Adipocyte (in vitro differentiated cells): ENCODE measurements around the gene SLC7A5.
"Not testable (repeated sequence)": the region's sequence is repeated elsewhere in the genome, so short reads cannot be mapped to it uniquely, and the experiment has no call there.

Source experiments
- DNase-seq: peaks from one replicate; pipeline ENCODE4 v3.0.0-alpha.2; 2015; ENCODE audit warnings: low read depth
- H3K27me3 ChIP-seq: replicated peaks from 2 replicates; pipeline ENCODE4 v1.7.0; 2013; ENCODE audit warnings: mild to moderate bottlenecking, low read length, moderate library complexity; ENCODE audit not compliant: control insufficient read depth, insufficient read depth
- H3K36me3 ChIP-seq: 2 replicates; pipeline ENCODE4 v1.7.0; 2013; ENCODE audit warnings: low read length, mild to moderate bottlenecking, moderate library complexity; ENCODE audit not compliant: control insufficient read depth, insufficient read depth, severe bottlenecking
- H3K4me1 ChIP-seq: 2 replicates; pipeline ENCODE4 v1.7.0; 2013; ENCODE audit warnings: mild to moderate bottlenecking, low read length, moderate library complexity; ENCODE audit not compliant: control insufficient read depth, insufficient read depth
- H3K4me3 ChIP-seq: 2 replicates; pipeline ENCODE4 v1.7.0; 2013; ENCODE audit warnings: mild to moderate bottlenecking, low read length, moderate library complexity
- H3K9ac ChIP-seq: 2 replicates; pipeline ENCODE4 v1.7.0; 2013; ENCODE audit warnings: mild to moderate bottlenecking, low read length, moderate library complexity
- H3K9me3 ChIP-seq: 2 replicates; pipeline ENCODE4 v1.7.0; 2013; ENCODE audit warnings: mild to moderate bottlenecking, low read length, moderate library complexity; ENCODE audit not compliant: control insufficient read depth

The SLC7A5 gene

DNA sequence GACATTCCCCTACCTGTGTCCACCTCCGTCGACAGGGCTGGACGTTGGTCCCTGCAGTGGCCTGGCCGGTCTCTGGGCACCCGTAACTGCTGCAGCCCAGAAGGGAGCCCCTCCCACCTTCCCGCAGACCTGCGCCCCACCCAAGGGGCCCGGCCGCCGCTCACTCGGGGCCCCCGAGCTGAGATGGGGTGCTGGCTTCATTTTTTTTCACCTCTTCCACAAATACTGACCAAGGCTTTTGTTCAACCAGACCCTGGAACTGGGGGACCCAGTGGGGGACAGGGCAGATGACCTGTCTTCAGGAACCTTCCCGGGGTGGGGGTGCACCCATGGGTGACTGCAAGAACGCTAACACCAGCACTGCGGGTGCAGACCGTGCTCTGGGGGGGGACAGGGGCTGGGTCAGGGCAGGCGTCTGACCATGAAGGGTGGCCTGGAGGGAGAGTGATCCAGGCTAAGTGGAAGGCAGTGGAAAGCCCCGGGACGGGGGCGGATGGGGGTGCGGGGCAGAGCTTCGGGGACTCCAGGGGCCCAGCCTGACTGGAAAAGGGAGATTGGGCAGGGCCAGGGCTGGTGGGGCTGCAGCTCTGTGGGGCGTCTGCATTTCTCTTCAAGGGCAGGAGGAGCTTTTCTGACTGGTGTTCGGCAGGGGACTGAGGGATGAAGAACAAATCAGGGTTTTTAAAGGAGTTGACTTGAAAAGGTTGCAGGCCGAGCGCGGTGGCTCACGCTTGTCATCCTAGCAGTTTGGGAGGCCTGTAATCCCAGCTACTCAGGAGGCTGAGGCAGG is 42.3 kb downstream of the SLC7A5 start:
- Histone ChIP-seq H3K9ac (no peak overlapping the region), H3K4me3 (no peak overlapping the region), H3K36me3 (peaks cover 10% of the 10 kb centered on the region), H3K4me1 (no peaks in the 10 kb centered on the region), H3K9me3 (no peaks in the 10 kb centered on the region), H3K27me3 (peaks cover 17% of the 10 kb centered on the region)
- DNase-seq, result no peak

DNA sequence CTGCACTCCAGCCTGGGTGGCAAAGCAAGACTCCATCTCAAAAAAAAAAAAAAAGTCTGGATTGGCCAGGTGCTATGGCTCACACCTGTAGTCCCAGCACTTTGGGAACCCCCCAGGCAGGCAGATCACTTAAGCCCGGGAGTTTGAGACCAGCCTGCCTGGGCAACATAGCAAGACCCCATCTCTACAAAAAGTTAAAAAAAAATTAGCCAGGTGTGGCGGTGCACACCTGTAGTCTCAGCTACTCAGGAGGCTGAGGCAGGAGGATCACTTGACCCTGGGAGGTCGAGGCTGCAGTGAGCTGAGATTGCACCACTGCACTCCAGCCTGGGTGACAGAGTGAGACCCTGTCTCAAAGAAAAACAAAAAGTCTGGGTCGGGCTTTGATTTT is 42.9 kb downstream of the SLC7A5 start:
- H3K4me1 ChIP-seq, H3K9ac ChIP-seq, DNase-seq, H3K4me3 ChIP-seq, H3K9me3 ChIP-seq, H3K36me3 ChIP-seq: not testable (repeated sequence)
- H3K27me3 ChIP-seq, result peaks cover 19% of the 10 kb centered on the region

DNA sequence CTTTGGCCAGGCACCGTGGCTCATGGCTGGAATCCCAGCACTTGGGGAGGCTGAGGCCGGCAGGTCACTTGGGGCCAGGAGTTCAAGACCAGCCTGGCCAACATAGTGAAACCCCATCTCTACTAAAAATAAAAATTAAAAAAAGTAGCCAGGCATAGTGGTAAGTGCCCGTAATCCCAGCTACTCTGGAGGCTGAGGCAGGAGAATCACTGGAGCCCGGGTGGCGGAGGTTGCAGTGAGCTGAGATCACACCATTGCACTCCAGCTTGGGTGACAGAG is 43.5 kb downstream of the SLC7A5 start:
- not testable (repeated sequence) for H3K9ac ChIP-seq, DNase-seq, H3K4me3 ChIP-seq, H3K36me3 ChIP-seq, H3K9me3 ChIP-seq, H3K4me1 ChIP-seq
- H3K27me3 ChIP-seq, result peaks cover 19% of the 10 kb centered on the region

DNA sequence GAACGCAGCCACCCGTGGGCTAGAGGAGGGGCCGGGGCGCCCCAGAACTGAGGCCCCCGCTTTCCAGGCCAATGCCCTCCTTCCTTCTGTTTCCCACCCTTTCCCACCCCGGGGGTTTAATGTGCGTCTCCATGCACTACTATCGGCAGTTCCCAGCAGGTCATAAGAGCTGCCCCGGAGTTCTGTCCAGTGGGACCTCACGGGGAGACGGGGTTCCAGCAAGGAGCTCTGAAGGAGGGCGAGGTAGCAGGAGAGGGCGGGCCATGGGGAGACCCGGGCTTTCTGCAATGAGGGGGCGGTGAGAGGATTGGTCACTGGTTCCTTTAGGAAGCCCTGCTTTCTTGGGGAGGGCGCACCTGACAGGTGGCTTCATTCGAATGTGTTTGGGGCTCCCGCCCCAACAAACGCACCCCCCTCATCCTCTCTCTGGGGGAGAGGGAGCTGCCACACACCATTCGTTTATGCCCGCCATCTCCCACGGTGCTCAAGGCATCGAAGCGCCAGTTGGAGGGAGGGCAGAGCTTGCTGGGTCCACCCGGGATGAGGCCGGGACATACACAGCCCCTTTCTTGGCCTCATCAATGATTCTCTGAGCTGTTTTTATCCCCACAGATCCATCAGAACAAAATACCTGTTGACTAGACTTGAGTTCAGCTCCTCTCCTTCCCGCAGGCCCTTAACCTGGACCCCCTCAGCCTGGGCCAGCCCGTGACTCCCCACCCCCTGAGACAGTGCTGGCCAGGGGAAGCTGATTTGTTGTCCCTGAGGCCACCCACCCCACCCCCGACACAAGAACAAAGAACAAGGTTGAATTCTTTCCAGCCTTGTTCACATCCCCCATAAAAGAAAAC is 44.1 kb downstream of the SLC7A5 start:
- H3K4me1 ChIP-seq, result no peaks in the 10 kb centered on the region
- peaks cover 3% of the 10 kb centered on the region for H3K36me3 ChIP-seq
- DNase-seq, result no peak
- no peak overlapping the region for H3K4me3 ChIP-seq
- H3K9ac ChIP-seq, result no peak overlapping the region
- no peaks in the 10 kb centered on the region for H3K9me3 ChIP-seq
- H3K27me3 ChIP-seq, result peaks cover 20% of the 10 kb centered on the region

DNA sequence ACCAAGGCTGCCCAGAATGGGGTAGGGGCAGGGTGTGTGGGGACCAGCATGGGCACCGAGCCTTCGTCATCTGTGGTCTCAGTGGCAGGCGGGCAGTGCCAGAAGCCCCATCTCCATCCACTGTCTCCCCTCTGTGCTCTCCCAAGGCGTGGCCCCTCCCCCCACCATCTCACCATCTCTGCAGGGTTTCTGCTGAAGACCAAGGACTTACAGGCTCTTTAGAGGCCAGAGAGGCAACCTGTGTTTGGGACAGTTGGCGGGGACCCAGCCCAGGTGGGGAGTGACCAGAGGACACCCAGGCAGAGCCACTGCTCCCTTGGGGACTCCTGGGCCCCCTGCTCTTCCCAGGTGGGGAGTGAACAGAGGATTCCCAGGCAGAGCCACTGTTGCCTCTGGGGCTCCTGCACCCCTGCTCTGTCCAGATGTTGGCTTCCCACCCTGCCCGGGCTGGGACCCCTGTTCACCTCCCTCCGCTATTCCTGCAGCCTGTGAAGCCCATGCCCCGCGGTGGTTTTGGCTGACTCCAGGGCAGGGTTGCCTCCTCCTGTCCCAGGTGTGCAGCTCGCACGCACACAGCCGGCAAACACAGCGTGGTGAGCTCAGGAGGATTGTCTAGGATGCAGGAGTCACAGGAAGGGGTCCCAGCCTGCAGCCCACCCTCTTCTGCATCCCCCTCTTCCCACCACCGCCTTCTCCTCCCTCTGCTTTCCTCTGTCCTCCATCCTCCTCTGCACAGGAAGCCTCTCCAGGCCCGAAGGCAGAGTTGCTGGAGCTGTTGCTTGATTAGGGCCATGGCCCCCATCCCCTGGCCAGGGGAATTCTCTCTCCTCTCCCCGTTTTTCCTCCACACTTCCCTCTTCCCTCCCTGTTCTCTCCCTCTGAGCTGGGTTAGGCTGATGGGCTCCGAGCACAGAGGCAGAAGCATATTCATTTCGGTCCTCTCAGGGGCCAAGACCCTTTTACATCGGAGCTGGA is 45.0 kb downstream of the SLC7A5 start:
- H3K4me1 ChIP-seq, result no peaks in the 10 kb centered on the region
- H3K9ac ChIP-seq, result no peak overlapping the region
- DNase-seq, result no peak

DNA sequence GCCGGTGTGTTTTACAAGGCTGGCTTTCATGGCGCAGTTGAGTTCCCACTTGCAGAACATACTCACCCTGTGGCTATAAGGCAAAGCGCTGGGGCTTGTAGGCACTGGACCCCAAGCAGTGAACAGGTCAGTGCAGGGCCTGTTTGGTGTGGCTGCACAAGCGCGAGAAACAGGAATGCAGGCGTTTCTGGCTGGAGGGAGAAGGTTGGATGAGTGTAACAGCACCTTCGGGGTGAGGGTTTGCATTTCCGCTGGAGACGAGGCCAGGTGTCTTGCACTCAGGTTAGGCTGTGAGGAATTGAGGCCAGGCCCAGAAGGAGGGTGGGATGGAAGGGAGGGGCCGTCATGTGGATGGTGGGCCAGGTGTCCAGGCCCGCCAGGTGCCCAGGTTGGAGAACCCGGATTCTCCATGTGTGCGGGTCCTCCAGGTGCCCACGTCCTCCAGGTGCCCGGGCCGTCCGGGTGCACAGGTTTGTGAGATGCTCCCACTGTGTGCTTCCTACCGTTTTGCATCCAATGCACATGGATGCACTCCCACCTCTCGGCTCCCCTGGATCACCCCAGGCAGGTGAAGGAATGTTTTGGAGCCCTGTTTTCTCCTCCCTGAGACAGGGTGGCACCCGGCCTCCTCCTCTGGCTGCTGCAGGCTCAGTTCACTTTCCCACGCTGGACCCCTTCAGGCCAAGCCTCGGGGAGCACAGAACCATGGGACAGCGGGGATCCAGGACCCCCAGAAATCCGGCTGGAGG is 46.0 kb downstream of the SLC7A5 start:
- H3K27me3 ChIP-seq, result peaks cover 26% of the 10 kb centered on the region
- no peak for DNase-seq
- H3K9me3 ChIP-seq, result peaks cover 9% of the 10 kb centered on the region
- H3K9ac ChIP-seq, result no peak overlapping the region
- no peak overlapping the region for H3K4me3 ChIP-seq
- no peaks in the 10 kb centered on the region for H3K4me1 ChIP-seq
- H3K36me3 ChIP-seq, result no peaks in the 10 kb centered on the region

More for the DNA sequence above, 45.0 kb downstream of the SLC7A5 start:
- no peaks in the 10 kb centered on the region for H3K36me3 ChIP-seq
- H3K4me3 ChIP-seq, result no peak overlapping the region
- no peaks in the 10 kb centered on the region for H3K9me3 ChIP-seq
- H3K27me3 ChIP-seq, result peaks cover 25% of the 10 kb centered on the region

DNA sequence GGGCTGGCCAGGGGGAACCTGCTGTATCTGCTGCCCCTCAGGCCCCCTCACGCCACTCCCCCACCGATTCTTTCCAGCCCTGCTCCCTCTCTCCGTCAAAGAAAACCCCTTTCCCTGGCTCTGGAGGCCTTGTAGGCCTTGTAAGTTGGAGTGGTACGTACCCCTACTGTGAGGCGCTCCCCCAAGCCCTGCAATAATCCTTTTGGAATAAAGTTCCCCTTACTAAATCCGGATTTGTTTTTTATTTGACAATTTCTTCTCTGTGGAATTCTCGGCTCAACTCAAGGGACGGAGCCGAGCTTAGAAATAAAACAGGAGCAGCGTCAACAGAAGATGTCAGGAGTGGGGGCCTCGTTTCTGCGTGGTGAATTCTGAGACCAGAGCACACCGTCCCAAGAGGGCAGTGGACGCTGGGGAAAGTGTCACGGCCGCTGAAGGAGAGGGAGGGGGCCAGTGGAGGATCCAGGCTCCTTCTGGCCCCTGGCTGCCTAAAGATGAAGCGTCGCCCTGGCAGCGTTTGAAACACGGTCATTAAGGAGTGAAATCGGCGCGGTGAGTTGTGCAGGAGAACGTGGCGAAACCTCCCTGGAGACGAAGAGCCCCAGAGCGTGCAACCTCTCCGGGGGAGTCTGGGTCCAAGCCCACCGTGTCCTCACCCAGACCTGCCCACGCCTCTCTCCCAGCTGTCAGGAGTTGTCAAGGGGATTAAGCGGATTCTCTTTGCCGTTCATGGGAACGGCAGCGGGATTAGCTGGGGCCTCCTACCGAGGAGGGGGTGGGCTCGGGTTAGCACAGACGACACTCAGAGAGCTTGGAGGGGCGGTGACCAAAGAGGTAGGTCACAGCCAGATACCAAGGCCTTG is 47.0 kb downstream of the SLC7A5 start:
- peaks cover 28% of the 10 kb centered on the region for H3K27me3 ChIP-seq
- peaks cover 19% of the 10 kb centered on the region for H3K9me3 ChIP-seq
- no peaks in the 10 kb centered on the region for H3K4me1 ChIP-seq
- H3K9ac ChIP-seq, result no peak overlapping the region
- no peak overlapping the region for H3K4me3 ChIP-seq
- no peaks in the 10 kb centered on the region for H3K36me3 ChIP-seq
- DNase-seq, result no peak

DNA sequence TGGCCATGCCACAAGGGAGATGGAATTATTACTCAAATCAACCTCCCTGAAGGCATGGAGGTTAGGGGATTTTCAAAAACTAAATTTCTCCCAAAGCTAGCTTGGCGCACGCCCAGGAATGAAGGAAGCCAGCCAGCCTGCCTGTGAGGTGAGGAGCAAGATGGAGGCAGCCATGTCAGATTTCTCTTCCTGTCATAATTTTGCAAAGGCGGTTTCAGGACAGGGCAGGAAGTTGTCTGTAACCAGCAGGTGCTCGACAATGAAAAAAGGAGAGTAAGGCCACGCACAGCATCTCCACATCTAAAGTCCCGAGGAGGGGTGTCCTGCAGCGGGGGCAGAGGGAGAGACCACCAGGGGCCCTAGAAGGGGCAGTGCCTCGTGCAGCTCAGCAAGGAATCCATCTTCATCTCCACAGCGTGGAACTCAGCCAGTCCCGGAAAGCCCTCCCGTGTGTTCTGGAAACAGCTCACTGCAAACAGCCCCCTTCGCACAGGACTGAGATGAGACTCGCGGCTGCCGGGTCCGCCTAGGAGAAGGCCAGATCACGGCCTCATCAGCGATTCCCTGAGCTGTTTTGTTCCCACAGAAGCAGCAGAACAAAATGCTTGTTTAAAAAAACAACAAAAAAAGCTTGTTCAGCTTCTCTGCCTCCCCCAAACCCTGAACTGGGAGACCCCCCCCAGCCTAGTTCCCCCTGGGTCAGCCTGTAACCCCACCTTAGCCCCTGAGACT is 47.8 kb downstream of the SLC7A5 start:
- no peaks in the 10 kb centered on the region for H3K36me3 ChIP-seq
- no peak overlapping the region for H3K4me3 ChIP-seq
- peaks cover 28% of the 10 kb centered on the region for H3K27me3 ChIP-seq
- H3K4me1 ChIP-seq, result no peaks in the 10 kb centered on the region
- no peak for DNase-seq
- peaks cover 27% of the 10 kb centered on the region for H3K9me3 ChIP-seq
- no peak overlapping the region for H3K9ac ChIP-seq

DNA sequence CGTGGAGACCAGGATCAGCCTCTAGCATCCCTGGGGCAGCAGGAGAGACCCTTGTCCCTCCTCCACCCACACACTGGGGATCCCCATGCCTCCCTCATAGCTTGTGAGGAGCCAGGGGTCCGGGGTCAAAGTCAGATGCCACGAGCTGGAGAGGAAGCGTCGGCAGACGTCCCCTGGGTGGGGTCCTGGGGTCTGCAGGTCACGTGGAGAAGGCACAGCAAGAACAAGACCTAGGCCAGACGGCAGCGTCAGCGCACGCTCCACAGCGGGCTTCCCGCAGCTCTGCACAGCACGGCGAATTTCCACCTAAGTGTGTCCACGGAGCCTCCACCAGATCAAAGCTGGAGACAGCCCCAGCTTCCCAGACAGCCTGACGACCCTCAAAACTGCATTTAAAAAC is 49.3 kb downstream of the SLC7A5 start:
- Histone ChIP-seq H3K36me3 (no peaks in the 10 kb centered on the region), H3K9ac (no peak overlapping the region), H3K4me3 (no peak overlapping the region), H3K4me1 (no peaks in the 10 kb centered on the region), H3K9me3 (peaks cover 31% of the 10 kb centered on the region), H3K27me3 (peaks cover 22% of the 10 kb centered on the region)
- no peak for DNase-seq
